HTERT RPE-1 (cell line): Measurements from ENCODE around the gene MMP25.
"Not testable (repeated sequence)": the region's sequence is repeated elsewhere in the genome, so short reads cannot be mapped to it uniquely, and the experiment has no call there.

Source experiments
- in situ Hi-C: fragments of 300-500 bp; cut with MboI; formaldehyde crosslinking; loops from 4 replicates; pipeline ENCODE4 v1.14.3; 2020; ENCODE audit warnings: low sequenced_read_pairs

Gene MMP25

GRCh38 chr16:3029491-3030221, 16.7 kb upstream of the MMP25 start:
- in situ Hi-C loops, result no loop called here

GRCh38 chr16:3030222-3031212, 15.8 kb upstream of the MMP25 start:
- in situ Hi-C loops, result no loop called here

GRCh38 chr16:3032624-3033023, 13.7 kb upstream of the MMP25 start:
- in situ Hi-C loops, result no loop called here

GRCh38 chr16:3035289-3035971, 10.9 kb upstream of the MMP25 start:
- in situ Hi-C loops, result no loop called here

- in situ Hi-C loops, result no loop called here
These were observed 10.2 kb upstream of the MMP25 start for GRCh38 chr16:3035972-3036725.

- in situ Hi-C loops, result no loop called here
These were observed 9.5 kb upstream of the MMP25 start, which contains the start of gene BICDL2 for GRCh38 chr16:3036726-3037315. Gene BICDL2, minus strand, starts transcription at chr16:3036944. Its CDS starts 1,448 bp downstream, at chr16:3035496.

- in situ Hi-C loops, result no loop called here
These were observed 8.1 kb upstream of the MMP25 start for GRCh38 chr16:3038256-3038655.

GRCh38 chr16:3038896-3039295, 7.5 kb upstream of the MMP25 start:
- in situ Hi-C loops, result no loop called here

- in situ Hi-C loops, result no loop called here
These were observed 4.0 kb upstream of the MMP25 start for GRCh38 chr16:3042376-3042775.

GRCh38 chr16:3044708-3045107, 1.7 kb upstream of the MMP25 start:
- in situ Hi-C loops, result no loop called here

GRCh38 chr16:3046641-3047386, 453 bp downstream of the MMP25 start:
- in situ Hi-C loops, result no loop called here

GRCh38 chr16:3047387-3047720, 993 bp downstream of the MMP25 start:
- in situ Hi-C loops, result no loop called here

GRCh38 chr16:3049921-3050481, 3.6 kb downstream of the MMP25 start:
- in situ Hi-C loops, result no loop called here

GRCh38 chr16:3050487-3050886, 4.1 kb downstream of the MMP25 start:
- in situ Hi-C loops, result no loop called here

GRCh38 chr16:3051009-3051408, 4.6 kb downstream of the MMP25 start:
- in situ Hi-C loops, result no loop called here

GRCh38 chr16:3051494-3051893, 5.1 kb downstream of the MMP25 start:
- in situ Hi-C loops, result no loop called here

GRCh38 chr16:3052571-3053329, 6.4 kb downstream of the MMP25 start:
- in situ Hi-C loops, result not testable (repeated sequence)

GRCh38 chr16:3053330-3053710, 7.0 kb downstream of the MMP25 start:
- in situ Hi-C loops, result not testable (repeated sequence)
